K562 (cell line): ENCODE results near the gene ZC3H15. TPM values are rescaled to one million over a fixed set of nuclear protein-coding genes. Genes with fewer than 3 reads are reported as not detected.

Experiments
- MGA ChIP-seq: fragments of 450-650 bp; IDR thresholded peaks from 2 replicates; pipeline ENCODE4 v1.6.1; 2016; ENCODE audit warnings: mild to moderate bottlenecking, moderate library complexity
- NFXL1 ChIP-seq: fragments of 450-650 bp; formaldehyde crosslinking; IDR thresholded peaks from 2 replicates; pipeline ENCODE4 v1.4.0; 2021; ENCODE audit warnings: mild to moderate bottlenecking
- ZNF253 ChIP-seq: fragments of 250-450 bp; sonication (Bioruptor Pico); conservative IDR thresholded peaks from 2 replicates; pipeline ENCODE4 v1.6.1; 2021; ENCODE audit warnings: mild to moderate bottlenecking
- ZNF384 ChIP-seq: IDR thresholded peaks from 2 replicates; pipeline ENCODE4 v1.6.1; 2012; ENCODE audit warnings: low read depth, low read length, improper control_type of control experiment
- ZNF395 ChIP-seq: fragments of 200-800 bp; sonication (Bioruptor generic); IDR thresholded peaks from 2 replicates; pipeline ENCODE4 v1.6.1; 2017; ENCODE audit warnings: missing genetic modification characterization, missing compliant biosample characterization
- polyA plus RNA-seq, 8 experiments: library from polyadenylated mRNA; depleted of rRNA in 4 of 8; stranded (reverse) in 5 of 8; unstranded in 3 of 8; fragments of >200 nt; fragmentation: Nextera tagmentation in 2 of 8; fragmentation: Illumina TruSeq in 1 of 8; extraction: Ambion mirVana in 2 of 8; extraction: Trizol in 1 of 8; gene quantifications; 2 replicates each; pipeline versions ENCODE4 v1.2.1 to v1.2.3, GENCODE V29; 2011 to 2014; ENCODE audit warnings: inconsistent platforms in 1 of 8, missing spikeins in 1 of 8
- total RNA-seq, 7 experiments: library from RNA; depleted of rRNA in 6 of 7; stranded (reverse); fragments of >200 nt in 6 of 7; fragmentation: Illumina TruSeq in 2 of 7; extraction: Trizol in 2 of 7; gene quantifications; 2 replicates each; pipeline versions ENCODE4 v1.2.1 to v1.2.3, GENCODE V29; 2011 to 2021; ENCODE audit warnings: low replicate concordance in 1 of 7

Gene ZC3H15
- total and polyA plus RNA-seq, 9 of the 15 experiments (the other 6 are each of a cell fraction or from before 2014, with no cell fraction given) = 132 to 286 (median 189) TPM

GRCh38 chr2:186485871-186486650, at the start of gene ZC3H15 (continued):
- peak; percentile 85; the same call in 1 of the 2 replicates for TF ChIP-seq ZNF395
- TF ChIP-seq NFXL1 (CRISPR knock-in tag) = 0 out of 2 replicates have a peak, but pooled peaks have one; percentile 60
- no peak for TF ChIP-seq ZNF384
- TF ChIP-seq MGA = peak; percentile 48; the same call in 1 of the 2 replicates
- TF ChIP-seq ZNF253 = no peak
